Daoy (cell line): ENCODE results near the gene TMEM129. TPM values are rescaled to one million over a fixed set of nuclear protein-coding genes. Genes with fewer than 3 reads are reported as not detected.

ENCODE experiments used
- DNase-seq: peaks from one replicate; pipeline ENCODE4 v3.0.0-alpha.2; 2015; ENCODE audit warnings: low read depth
- total RNA-seq: library from RNA; depleted of rRNA; stranded (reverse); fragments of >200 nt; shearing (Covaris generic); gene quantifications from 2 replicates; pipeline ENCODE4 v1.2.3, GENCODE V29; 2014; rRNA removed

TMEM129 gene
- 19.9 and 20.6 TPM in 2 replicates for total RNA-seq

- peak; percentile 95 for DNase-seq
These were observed at the start of gene TMEM129, which contains the start of gene TACC3 for GRCh38 chr4:1721003-1721665. TMEM129 (minus strand) TSS chr4:1721323; CDS start chr4:1720837, 486 bp downstream. TACC3 (plus strand) TSS chr4:1721521; CDS start chr4:1723422, 1,901 bp downstream.

- DNase-seq: no peak
These were observed 49.7 kb upstream of the TMEM129 start for GRCh38 chr4:1770791-1771231.

- DNase-seq: no peak
These were observed 49.1 kb upstream of the TMEM129 start for GRCh38 chr4:1770245-1770644.

GRCh38 chr4:1769692-1770091 lies 48.6 kb upstream of the TMEM129 start:
- DNase-seq: no peak

GRCh38 chr4:1768367-1769034 lies 47.4 kb upstream of the TMEM129 start:
- DNase-seq: no peak

- DNase-seq: peak; percentile 51
These were observed 46.7 kb upstream of the TMEM129 start for GRCh38 chr4:1767770-1768366.

GRCh38 chr4:1767061-1767769 lies 46.1 kb upstream of the TMEM129 start:
- no peak for DNase-seq

GRCh38 chr4:1766106-1767060 lies 45.3 kb upstream of the TMEM129 start:
- DNase-seq: no peak

GRCh38 chr4:1765409-1766072 lies 44.4 kb upstream of the TMEM129 start:
- DNase-seq: no peak

- no peak for DNase-seq
These were observed 43.5 kb upstream of the TMEM129 start for GRCh38 chr4:1764670-1765069.

GRCh38 chr4:1763550-1764080 lies 42.5 kb upstream of the TMEM129 start:
- DNase-seq: peak; percentile 50

GRCh38 chr4:1763070-1763549 lies 42.0 kb upstream of the TMEM129 start:
- no peak for DNase-seq

GRCh38 chr4:1762264-1763010 lies 41.3 kb upstream of the TMEM129 start:
- no peak for DNase-seq

GRCh38 chr4:1761130-1761689 lies 40.1 kb upstream of the TMEM129 start:
- DNase-seq: no peak

- no peak for DNase-seq
These were observed 39.5 kb upstream of the TMEM129 start for GRCh38 chr4:1760521-1761071.

GRCh38 chr4:1759818-1760223 lies 38.7 kb upstream of the TMEM129 start:
- DNase-seq: no peak

- DNase-seq: no peak
These were observed 38.2 kb upstream of the TMEM129 start for GRCh38 chr4:1759170-1759817.
